Mesendoderm (in vitro differentiated cells): ENCODE data around the gene CMTM2. TPM values are rescaled to one million over a fixed set of nuclear protein-coding genes. Genes with fewer than 3 reads are reported as not detected.

Experiments
- DNase-seq: peaks from one replicate; pipeline ENCODE4 v3.0.0; 2013
- H2AK5ac ChIP-seq: 2 replicates; pipeline ENCODE4 v1.6.1; 2013; ENCODE audit warnings: low read length, inconsistent platforms
- H2BK120ac ChIP-seq: 2 replicates; pipeline ENCODE4 v1.6.1; 2013; ENCODE audit warnings: low read depth, mild to moderate bottlenecking, low read length, moderate library complexity, mixed read lengths
- H2BK15ac ChIP-seq: replicated peaks from 2 replicates; pipeline ENCODE4 v1.6.1; 2013; ENCODE audit warnings: low read depth, mild to moderate bottlenecking, moderate library complexity
- H2BK5ac ChIP-seq: 2 replicates; pipeline ENCODE4 v1.6.1; 2013; ENCODE audit warnings: low read length, inconsistent platforms
- H3K18ac ChIP-seq: 2 replicates; pipeline ENCODE4 v1.6.1; 2013; ENCODE audit warnings: mild to moderate bottlenecking, low read length, mixed read lengths
- H3K23ac ChIP-seq: one replicate; pipeline ENCODE4 v1.6.1; 2013; ENCODE audit warnings: low read length
- H3K27ac ChIP-seq: 2 replicates; pipeline ENCODE4 v1.5.1; 2013; ENCODE audit warnings: low read depth, mild to moderate bottlenecking, inconsistent platforms, low read length, moderate library complexity
- H3K27me3 ChIP-seq: 2 replicates; pipeline ENCODE4 v1.6.1; 2013; ENCODE audit warnings: low read length, control low read depth, mild to moderate bottlenecking, inconsistent platforms; ENCODE audit not compliant: insufficient read depth, poor library complexity
- H3K36me3 ChIP-seq: 2 replicates; pipeline ENCODE4 v1.6.1; 2013; ENCODE audit warnings: low read length, inconsistent platforms; ENCODE audit not compliant: control insufficient read depth, insufficient read depth
- H3K4ac ChIP-seq: one replicate; pipeline ENCODE4 v1.6.1; 2013; ENCODE audit warnings: low read depth, mild to moderate bottlenecking, low read length, moderate library complexity
- H3K4me1 ChIP-seq: 2 replicates; pipeline ENCODE4 v1.6.1; 2013; ENCODE audit warnings: low read depth, low read length, inconsistent platforms; ENCODE audit not compliant: control insufficient read depth
- H3K4me2 ChIP-seq: 2 replicates; pipeline ENCODE4 v1.6.1; 2013; ENCODE audit warnings: low read length
- H3K4me3 ChIP-seq: 2 replicates; pipeline ENCODE4 v1.5.1; 2013; ENCODE audit warnings: mild to moderate bottlenecking, low read length
- H3K56ac ChIP-seq: one replicate; pipeline ENCODE4 v1.6.1; 2013; ENCODE audit warnings: low read length
- H3K79me1 ChIP-seq: 2 replicates; pipeline ENCODE4 v1.6.1; 2013; ENCODE audit warnings: low read length, inconsistent platforms
- H3K79me2 ChIP-seq: 2 replicates; pipeline ENCODE4 v1.6.1; 2013; ENCODE audit warnings: mild to moderate bottlenecking, low read length; ENCODE audit not compliant: control insufficient read depth, insufficient read depth
- H3K9ac ChIP-seq: 2 replicates; pipeline ENCODE4 v1.6.1; 2013; ENCODE audit warnings: low read length, inconsistent platforms
- H4K5ac ChIP-seq: one replicate; pipeline ENCODE4 v1.6.1; 2013; ENCODE audit warnings: low read length
- H4K8ac ChIP-seq: one replicate; pipeline ENCODE4 v1.6.1; 2013; ENCODE audit warnings: low read depth, mild to moderate bottlenecking, control low read depth, low read length, moderate library complexity
- WGBS: extraction: QIAGEN DNeasy Blood & Tissue Kit; methylation state at CpG from one replicate; pipeline ENCODE4 v1.1.7; 2013; ENCODE audit warnings: low lambda C conversion rate, missing lambda C conversion rate; ENCODE audit not compliant: insufficient coverage; ENCODE audit errors: extremely low coverage; 5-methylcytosine and 5-hydroxymethylcytosine counted together
- small RNA-seq: library from polyadenylated mRNA; stranded (forward); fragments of <200 nt; extraction: miRNeasy Mini kit (QIAGEN cat#:217004); gene quantifications from one replicate; pipeline ENCODE3, GENCODE V24; 2013; ENCODE audit not compliant: insufficient read depth

Gene CMTM2

GRCh38 chr16:66634527-66635196 lies 55.4 kb downstream of the CMTM2 start:
- no peaks in the 10 kb centered on the region for H3K4me1 ChIP-seq
- H2BK120ac ChIP-seq = no peak overlapping the region
- no peak overlapping the region for H3K4me3 ChIP-seq
- H3K23ac ChIP-seq = no peak overlapping the region
- no peak overlapping the region for H2AK5ac ChIP-seq
- H3K27ac ChIP-seq = no peak overlapping the region
- no peak overlapping the region for H3K56ac ChIP-seq
- no peak overlapping the region for H2BK5ac ChIP-seq
- H3K27me3 ChIP-seq = no peaks in the 10 kb centered on the region
- H4K5ac ChIP-seq = no peak overlapping the region
- no CpG with 5 or more reads among the region's 4 CpGs for WGBS
- no peak overlapping the region for H3K9ac ChIP-seq
- H3K79me2 ChIP-seq = no peaks in the 10 kb centered on the region
- H2BK15ac ChIP-seq = no peak overlapping the region
- H3K79me1 ChIP-seq = no peaks in the 10 kb centered on the region
- H3K4ac ChIP-seq = no peak overlapping the region
- no peak overlapping the region for H3K4me2 ChIP-seq
- H4K8ac ChIP-seq = no peak overlapping the region
- no peak for DNase-seq
- no peak overlapping the region for H3K18ac ChIP-seq
- peaks cover 2% of the 10 kb centered on the region for H3K36me3 ChIP-seq

GRCh38 chr16:66635406-66635805 lies 56.1 kb downstream of the CMTM2 start:
- H2BK5ac ChIP-seq = no peak overlapping the region

GRCh38 chr16:66636199-66636598 lies 56.9 kb downstream of the CMTM2 start:
- H2AK5ac ChIP-seq = no peak overlapping the region
- H3K27me3 ChIP-seq = no peaks in the 10 kb centered on the region
- no peak overlapping the region for H4K5ac ChIP-seq
- H3K23ac ChIP-seq = no peak overlapping the region
- H3K4ac ChIP-seq = no peak overlapping the region
- H3K4me3 ChIP-seq = no peak overlapping the region
- H3K18ac ChIP-seq = no peak overlapping the region
- H3K36me3 ChIP-seq = peaks cover 2% of the 10 kb centered on the region
- no peak overlapping the region for H2BK5ac ChIP-seq
- no peak overlapping the region for H3K27ac ChIP-seq
- no peak overlapping the region for H2BK120ac ChIP-seq
- no peak overlapping the region for H3K9ac ChIP-seq
- H3K79me1 ChIP-seq = no peaks in the 10 kb centered on the region
- no peak overlapping the region for H4K8ac ChIP-seq
- no peaks in the 10 kb centered on the region for H3K79me2 ChIP-seq
- WGBS = no CpG with 5 or more reads among the region's 5 CpGs
- H2BK15ac ChIP-seq = no peak overlapping the region
- DNase-seq = no peak
- no peak overlapping the region for H3K4me2 ChIP-seq
- no peaks in the 10 kb centered on the region for H3K4me1 ChIP-seq
- no peak overlapping the region for H3K56ac ChIP-seq

More at GRCh38 chr16:66635406-66635805, 56.1 kb downstream of the CMTM2 start:
- Histone ChIP-seq H2BK15ac (no peak overlapping the region), H2AK5ac (no peak overlapping the region), H3K23ac (no peak overlapping the region), H3K79me2 (no peaks in the 10 kb centered on the region), H3K4ac (no peak overlapping the region), H3K4me2 (no peak overlapping the region), H3K36me3 (peaks cover 2% of the 10 kb centered on the region), H3K56ac (no peak overlapping the region), H3K4me3 (no peak overlapping the region), H4K5ac (no peak overlapping the region), H2BK120ac (no peak overlapping the region), H3K4me1 (no peaks in the 10 kb centered on the region), H4K8ac (no peak overlapping the region), H3K9ac (no peak overlapping the region), H3K79me1 (no peaks in the 10 kb centered on the region), H3K27ac (no peak overlapping the region), H3K27me3 (no peaks in the 10 kb centered on the region), H3K18ac (no peak overlapping the region)
- no CpG with 5 or more reads among the region's 6 CpGs for WGBS
- DNase-seq = no peak

- no CpG with 5 or more reads among the region's 3 CpGs for WGBS
- no peak overlapping the region for H3K9ac ChIP-seq
- no peaks in the 10 kb centered on the region for H3K79me2 ChIP-seq
- H3K27ac ChIP-seq = no peak overlapping the region
- no peaks in the 10 kb centered on the region for H3K27me3 ChIP-seq
- no peak overlapping the region for H3K56ac ChIP-seq
- no peaks in the 10 kb centered on the region for H3K79me1 ChIP-seq
- no peak overlapping the region for H3K18ac ChIP-seq
- no peak overlapping the region for H4K5ac ChIP-seq
- H3K4ac ChIP-seq = no peak overlapping the region
- peaks cover 2% of the 10 kb centered on the region for H3K36me3 ChIP-seq
- H3K4me2 ChIP-seq = no peak overlapping the region
- no peak overlapping the region for H3K23ac ChIP-seq
- H2BK5ac ChIP-seq = no peak overlapping the region
- H2BK120ac ChIP-seq = no peak overlapping the region
- no peak overlapping the region for H4K8ac ChIP-seq
- no peak overlapping the region for H2BK15ac ChIP-seq
- no peak for DNase-seq
- H3K4me3 ChIP-seq = no peak overlapping the region
- H2AK5ac ChIP-seq = no peak overlapping the region
- H3K4me1 ChIP-seq = no peaks in the 10 kb centered on the region
These were observed 58.5 kb downstream of the CMTM2 start for GRCh38 chr16:66637806-66638205.

Small RNA genes within 50 kb of the gene (small RNA-seq; reads per million reads assigned to genes)
- gene CKLF-CMTM1 = not detected
